Spleen (tissue), 7 donors: Measurements from ENCODE around the gene MXD4.

ENCODE experiments used
- CTCF ChIP-seq, 11 experiments: fragments of 200-600 bp in 7 of 11; fragments of 450-650 bp in 4 of 11; sonication (generic) in 4 of 11; IDR thresholded peaks in 8 of 11; conservative IDR thresholded peaks in 3 of 11; 1 replicate in 7 of 11; 2 replicates in 4 of 11; pipeline versions ENCODE4 v1.4.0 to v1.8.0; 2016 to 2021; ENCODE audit warnings: antibody characterized with exemption in 11 of 11, inconsistent platforms in 4 of 11, mild to moderate bottlenecking in 1 of 11
- POLR2A ChIP-seq, 3 donors: fragments of 450-650 bp; IDR thresholded peaks; one replicate each; pipeline ENCODE4 v1.5.1; 2017; ENCODE audit warnings: antibody characterized with exemption in 3 of 3, mild to moderate bottlenecking in 1 of 3
- POLR2AphosphoS5 ChIP-seq, 3 donors: sonication (generic); formaldehyde crosslinking; IDR thresholded peaks; one replicate each; pipeline ENCODE4 v1.5.1; 2017; ENCODE audit warnings: antibody characterized with exemption in 3 of 3
- donor health status: DM: no; HTN: no; CAD: no; lungs with moderate emphysema.
- donor health status: DM: no; HTN: no; CAD: no.
- donor health status: DM: no; HTN: no; CAD: no.

GRCh38 chr4:2295500-2295899 lies 33.6 kb upstream of the MXD4 start:
- TF ChIP-seq CTCF (IDR thresholded peaks at IDR 0.05 in 8 of 11, conservative IDR thresholded peaks at IDR 0.05 in 3 of 11) (no peak), POLR2A (IDR thresholded peaks at IDR 0.05) (no peak), POLR2AphosphoS5 (IDR thresholded peaks at IDR 0.05) (no peak)
